H1 (cell line): ENCODE data around the gene RNF212B. TPM values are rescaled to one million over a fixed set of nuclear protein-coding genes. Genes with fewer than 3 reads are reported as not detected.

Experiments
- CTCF ChIA-PET: fragments of 300-600 bp; sonication (Branson Sonifier 250); formaldehyde crosslinking; loops from one replicate; lab custom pipeline; 2021; ENCODE audit not compliant: partially characterized antibody; lab: Charles Lee
- POLR2A ChIA-PET: fragments of 300-600 bp; sonication (Branson Sonifier 250); formaldehyde crosslinking; loops from one replicate; lab custom pipeline; 2021; ENCODE audit warnings: inconsistent platforms; ENCODE audit not compliant: partially characterized antibody; lab: Charles Lee
- DNase-seq, 2 experiments: peaks; one replicate each; pipeline versions ENCODE4 v3.0.0 to v3.0.0-alpha.2; 2010 to 2022; ENCODE audit warnings: low spot score in 2 of 2, low read depth in 1 of 2, mixed read lengths in 1 of 2
- FAIRE-seq: peaks from 2 replicates; lab custom pipeline; 2011; peaks lifted over from hg19 to GRCh38; lab: Jason Lieb, UNC
- H2AFZ ChIP-seq: 2 replicates; pipeline ENCODE4 v1.8.1; 2012; ENCODE audit warnings: low read length, inconsistent platforms
- H2AK5ac ChIP-seq: 2 replicates; pipeline ENCODE4 v1.6.1; 2013; ENCODE audit warnings: low read depth, low read length
- H2BK120ac ChIP-seq: replicated peaks from 2 replicates; pipeline ENCODE3; 2013; ENCODE audit warnings: low read depth, low read length, inconsistent platforms
- H2BK12ac ChIP-seq: 2 replicates; pipeline ENCODE4 v1.6.1; 2013; ENCODE audit warnings: low read depth, low read length
- H2BK15ac ChIP-seq: 2 replicates; pipeline ENCODE4 v1.6.1; 2013; ENCODE audit warnings: low read length
- H2BK20ac ChIP-seq: 2 replicates; pipeline ENCODE4 v1.6.1; 2013; ENCODE audit warnings: low read length
- H2BK5ac ChIP-seq: 2 replicates; pipeline ENCODE4 v1.6.1; 2013; ENCODE audit warnings: low read depth, low read length
- H3K14ac ChIP-seq: 2 replicates; pipeline ENCODE4 v1.6.1; 2013; ENCODE audit warnings: inconsistent platforms; ENCODE audit not compliant: insufficient read length
- H3K18ac ChIP-seq: 2 replicates; pipeline ENCODE4 v1.6.1; 2013; ENCODE audit warnings: low read length; ENCODE audit errors: extremely low read depth
- H3K23ac ChIP-seq: 2 replicates; pipeline ENCODE4 v1.6.1; 2013; ENCODE audit warnings: inconsistent platforms; ENCODE audit not compliant: insufficient read length
- H3K23me2 ChIP-seq: 2 replicates; pipeline ENCODE4 v1.6.1; 2013; ENCODE audit warnings: low read depth, low read length
- H3K27ac ChIP-seq: 2 replicates; pipeline ENCODE4 v1.6.1; 2011; ENCODE audit warnings: low read depth, low read length, inconsistent platforms
- H3K27me3 ChIP-seq, 4 experiments: replicated peaks in 1 of 4; 1 replicate in 1 of 4; 2 replicates in 3 of 4; pipeline versions ENCODE4 v1.6.1 to v1.8.1; 2011 to 2013; ENCODE audit warnings: low read length in 3 of 4, mild to moderate bottlenecking in 3 of 4, inconsistent platforms in 2 of 4, mixed read lengths in 2 of 4, moderate library complexity in 1 of 4; ENCODE audit not compliant: control insufficient read depth in 3 of 4, insufficient read depth in 3 of 4; ENCODE audit errors: extremely low read depth in 1 of 4
- H3K36me3 ChIP-seq, 4 experiments: 2 replicates each; pipeline versions ENCODE4 v1.6.1 to v1.8.1; 2011 to 2013; ENCODE audit warnings: mild to moderate bottlenecking in 4 of 4, low read length in 3 of 4, moderate library complexity in 2 of 4, control low read depth in 1 of 4, inconsistent platforms in 1 of 4; ENCODE audit not compliant: insufficient read depth in 4 of 4, control insufficient read depth in 2 of 4
- H3K4ac ChIP-seq: replicated peaks from 2 replicates; pipeline ENCODE3; 2013; ENCODE audit warnings: low read length, low read depth, mixed read lengths, inconsistent platforms; ENCODE audit not compliant: insufficient read length
- H3K4me1 ChIP-seq, 4 experiments: replicated peaks in 1 of 4; 1 replicate in 1 of 4; 2 replicates in 3 of 4; pipeline versions ENCODE4 v1.6.1 to v1.8.1; 2011 to 2013; ENCODE audit warnings: low read length in 3 of 4, inconsistent platforms in 2 of 4, mixed read lengths in 1 of 4; ENCODE audit not compliant: insufficient read depth in 4 of 4, control insufficient read depth in 3 of 4
- H3K4me2 ChIP-seq, 2 experiments: 2 replicates each; pipeline versions ENCODE4 v1.6.1 to v1.8.1; 2011 to 2013; ENCODE audit warnings: low read depth in 2 of 2, low read length in 2 of 2, control low read depth in 1 of 2, inconsistent platforms in 1 of 2, mild to moderate bottlenecking in 1 of 2; ENCODE audit not compliant: insufficient read depth in 1 of 2
- H3K4me3 ChIP-seq, 4 experiments: fragments of 200-600, 300-600 bp in 1 of 4; sonication (generic), shearing (Covaris generic), sonication (Bioruptor Twin) in 1 of 4; 2 replicates each; pipeline versions ENCODE4 v1.5.1 to v1.8.1; 2011 to 2016; ENCODE audit warnings: low read length in 4 of 4, low read depth in 3 of 4, control low read depth in 2 of 4, inconsistent platforms in 2 of 4, mild to moderate bottlenecking in 2 of 4, mixed read lengths in 1 of 4, moderate library complexity in 1 of 4; ENCODE audit not compliant: insufficient read depth in 2 of 4; ENCODE audit errors: extremely low read depth in 1 of 4
- H3K56ac ChIP-seq: replicated peaks from 2 replicates; pipeline ENCODE3; 2013; ENCODE audit warnings: low read depth, mild to moderate bottlenecking, mixed read lengths, low read length, inconsistent platforms; ENCODE audit not compliant: insufficient read length
- H3K79me1 ChIP-seq: 2 replicates; pipeline ENCODE4 v1.6.1; 2013; ENCODE audit warnings: low read depth, low read length, control low read depth
- H3K79me2 ChIP-seq, 2 experiments: 2 replicates each; pipeline versions ENCODE4 v1.6.1 to v1.8.1; 2012 to 2013; ENCODE audit warnings: low read length in 2 of 2, mild to moderate bottlenecking in 2 of 2, inconsistent platforms in 1 of 2; ENCODE audit not compliant: insufficient read depth in 2 of 2, control insufficient read depth in 1 of 2
- H3K9ac ChIP-seq, 4 experiments: replicated peaks in 1 of 4; 1 replicate in 1 of 4; 2 replicates in 3 of 4; pipeline versions ENCODE4 v1.6.1 to v1.8.1; 2011 to 2013; ENCODE audit warnings: low read depth in 3 of 4, low read length in 3 of 4, control low read depth in 2 of 4, mild to moderate bottlenecking in 2 of 4, moderate library complexity in 2 of 4, inconsistent platforms in 1 of 4; ENCODE audit errors: extremely low read depth in 1 of 4
- H3K9me3 ChIP-seq, 2 experiments: 2 replicates each; pipeline versions ENCODE4 v1.6.1 to v1.8.1; 2012 to 2013; ENCODE audit warnings: mild to moderate bottlenecking in 2 of 2, moderate library complexity in 2 of 2, control low read depth in 1 of 2, inconsistent platforms in 1 of 2, low read depth in 1 of 2, low read length in 1 of 2, mixed read lengths in 1 of 2; ENCODE audit not compliant: insufficient read depth in 2 of 2
- H4K20me1 ChIP-seq, 2 experiments: replicated peaks in 1 of 2; 2 replicates each; pipeline versions ENCODE3 to v1.8.1; 2011 to 2013; ENCODE audit warnings: inconsistent platforms in 2 of 2, low read length in 2 of 2, mild to moderate bottlenecking in 1 of 2; ENCODE audit not compliant: insufficient read depth in 2 of 2, control insufficient read depth in 1 of 2
- H4K5ac ChIP-seq: 2 replicates; pipeline ENCODE4 v1.6.1; 2013; ENCODE audit warnings: low read length, low read depth, mixed read lengths, inconsistent platforms; ENCODE audit not compliant: insufficient read length
- H4K8ac ChIP-seq: 2 replicates; pipeline ENCODE4 v1.8.0; 2013; ENCODE audit warnings: mild to moderate bottlenecking, moderate library complexity, low read length, inconsistent platforms; ENCODE audit not compliant: insufficient read depth; ENCODE audit errors: extremely low read depth
- H4K91ac ChIP-seq: replicated peaks from 2 replicates; pipeline ENCODE3; 2013; ENCODE audit warnings: low read length, mixed read lengths, inconsistent platforms; ENCODE audit not compliant: insufficient read length
- ASH2L ChIP-seq: fragments of 200-600, 300-600 bp; sonication (generic); IDR thresholded peaks from one replicate; pipeline ENCODE4 v1.7.1; 2017; ENCODE audit warnings: low read length
- GTF2F1 ChIP-seq: IDR thresholded peaks from 2 replicates; pipeline ENCODE4 v1.6.1; 2012; ENCODE audit warnings: low read depth, low read length, improper control_type of control experiment, borderline replicate concordance
- JUND ChIP-seq: IDR thresholded peaks from 2 replicates; pipeline ENCODE4 v1.6.1; 2011; ENCODE audit warnings: mild to moderate bottlenecking, improper control_type of control experiment, low read length
- NANOG ChIP-seq: IDR thresholded peaks from 2 replicates; pipeline ENCODE4 v1.6.1; 2011; ENCODE audit warnings: low read length, low read depth, mild to moderate bottlenecking, inconsistent platforms; ENCODE audit not compliant: insufficient read depth, poor library complexity, severe bottlenecking
- POLR2AphosphoS5 ChIP-seq: IDR thresholded peaks from 2 replicates; pipeline ENCODE4 v1.6.1; 2011; ENCODE audit warnings: low read depth, low read length
- RBBP5 ChIP-seq: IDR thresholded peaks from 2 replicates; pipeline ENCODE4 v1.7.1; 2012; ENCODE audit warnings: low read depth, mild to moderate bottlenecking, inconsistent platforms, low read length, moderate library complexity, borderline replicate concordance
- RFX5 ChIP-seq: IDR thresholded peaks from 2 replicates; pipeline ENCODE4 v1.6.1; 2011; ENCODE audit warnings: low read depth, low read length, improper control_type of control experiment, borderline replicate concordance
- RNF2 ChIP-seq: fragments of 200-900, 300-1000 bp; sonication (generic); IDR thresholded peaks from 2 replicates; pipeline ENCODE4 v1.7.1; 2016; ENCODE audit warnings: borderline replicate concordance, low read depth, mild to moderate bottlenecking, antibody characterized with exemption, low read length; ENCODE audit not compliant: poor library complexity, severe bottlenecking; ENCODE audit errors: missing control alignments
- SIRT6 ChIP-seq: IDR thresholded peaks from one replicate; pipeline ENCODE4 v1.7.1; 2012; ENCODE audit warnings: low read length, inconsistent platforms
- WGBS, 2 experiments: shearing (Covaris generic) in 1 of 2; methylation state at CpG; one replicate each; pipeline versions ENCODE4 v1.1.6 to v1.1.7; 2013 to 2015; ENCODE audit warnings: low lambda C conversion rate in 2 of 2, mixed read lengths in 2 of 2, inconsistent platforms in 1 of 2, low coverage in 1 of 2, missing lambda C conversion rate in 1 of 2; ENCODE audit not compliant: insufficient replicate concordance in 2 of 2, insufficient coverage in 1 of 2, insufficient read length in 1 of 2; ENCODE audit errors: extremely low coverage in 1 of 2, missing lambda C conversion rate in 1 of 2; 5-methylcytosine and 5-hydroxymethylcytosine counted together
- polyA plus RNA-seq, 7 experiments: library from polyadenylated mRNA; depleted of rRNA in 3 of 7; stranded (reverse) in 5 of 7; unstranded in 2 of 7; fragments of >200 nt in 5 of 7; fragments of 200-250 nt in 2 of 7; gene quantifications; 1 replicate in 5 of 7; 2 replicates in 1 of 7; 4 replicates in 1 of 7; pipeline versions ENCODE4 v1.2.1 to v1.2.3, GENCODE V29; 2011 to 2013; ENCODE audit warnings: missing spikeins in 2 of 7, mixed read lengths in 2 of 7
- total RNA-seq: library from RNA; stranded (reverse); fragmentation: NEBNext Ultra II Directional; extraction: Animal tissue kit (Norgen Biotek cat#: 25700); gene quantifications from 2 replicates; pipeline ENCODE4 v1.2.1, GENCODE V29; 2021

Gene RNF212B
- total and polyA plus RNA-seq, 2 of the 8 experiments (the other 6 are each of a cell fraction or from before 2014, with no cell fraction given): 0.95 to 1.2 TPM

GRCh38 chr14:23320584-23321571, 83.1 kb downstream of the RNF212B start, which contains the start of gene PABPN1:
PABPN1 (plus strand) TSS chr14:23321457; CDS start chr14:23321470, 13 bp downstream.
- H3K79me1 ChIP-seq: peaks cover 10% of the 10 kb centered on the region; the same call in 1 of the 2 replicates
- H3K27ac ChIP-seq: peak within 1 kb of the TSS; percentile 92
- H2BK20ac ChIP-seq: 0 out of 2 replicates have a peak within 1 kb of the TSS, but pooled peaks have one; percentile 23
- CTCF ChIA-PET: interaction anchor here (0.7 to 3.8 kb wide), 17 partner anchors 10 to 252 kb away, joined by 3 to 28 read pairs (median 3); partner anchors contain the start of genes BCL2L2 and SLC22A17
- H3K4me1 ChIP-seq: peaks cover 0 to 6% (median 2%) of the 10 kb centered on the region in 4 experiments; a peak in 6 of 7 replicates
- peak within 1 kb of the TSS; percentile 99; the same call in 1 of the 2 replicates for H4K8ac ChIP-seq
- peak; percentile 81 for FAIRE-seq
- 0 out of 2 replicates have a peak within 1 kb of the TSS, but pooled peaks have one; percentile 31 for H2BK15ac ChIP-seq
- peak; percentile 94 to 99 for DNase-seq
- H2BK12ac ChIP-seq: peak within 1 kb of the TSS; percentile 77
- H3K23ac ChIP-seq: no peak within 1 kb of the TSS
- H3K4me2 ChIP-seq: peak within 1 kb of the TSS; percentile 87 to 98
- peak within 1 kb of the TSS; percentile 96 to 100 (median 99) for H3K4me3 ChIP-seq
- no peak within 1 kb of the TSS; the same call in 1 of the 2 replicates for H2AFZ ChIP-seq
- H3K14ac ChIP-seq: no peak within 1 kb of the TSS
- H3K27me3 ChIP-seq: no peaks in the 10 kb centered on the region
- 7% methylated on average over 48 of the region's 63 CpGs; no CpG with 5 or more reads in 1 of the 2 experiments for WGBS, 2 experiments
- peak within 1 kb of the TSS; percentile 90 for H3K4ac ChIP-seq
- H3K18ac ChIP-seq: peak within 1 kb of the TSS; percentile 43; the same call in 1 of the 2 replicates
- H4K20me1 ChIP-seq: no peaks in the 10 kb centered on the region
- peaks cover 9 to 35% (median 24%) of the 10 kb centered on the region in 4 experiments; a peak in 7 of 8 replicates for H3K36me3 ChIP-seq
- H2BK120ac ChIP-seq: no peak within 1 kb of the TSS
- peak within 1 kb of the TSS; percentile 96 for H2BK5ac ChIP-seq
- peak within 1 kb of the TSS; percentile 71 for H3K56ac ChIP-seq
- peak within 1 kb of the TSS; percentile 89 for H4K5ac ChIP-seq
- POLR2A ChIA-PET: interaction anchor here (0.6 to 4.7 kb wide), 39 partner anchors 8 to 848 kb away, joined by 3 to 48 read pairs (median 5); partner anchors contain the start of genes ACIN1, AP1G2, BCL2L2 and C14orf119
- H4K91ac ChIP-seq: peak within 1 kb of the TSS; percentile 88
- H3K23me2 ChIP-seq: peaks cover 10% of the 10 kb centered on the region
- H3K79me2 ChIP-seq: peaks cover 11 to 17% of the 10 kb centered on the region in 2 experiments
- H3K9ac ChIP-seq: peak within 1 kb of the TSS; percentile 92 to 98 (median 96)
- H2AK5ac ChIP-seq: peak within 1 kb of the TSS; percentile 90
- H3K9me3 ChIP-seq: no peaks in the 10 kb centered on the region
- TF ChIP-seq RBBP5 (no peak), JUND (no peak), SIRT6 (no peak), GTF2F1 (no peak), POLR2AphosphoS5 (peak; percentile 78; the same call in 1 of the 2 replicates), RFX5 (no peak), RNF2 (no peak), NANOG (no peak), ASH2L (no peak)
